ENCODE measurements around the gene EPB41L2. TPM values are rescaled to one million over a fixed set of nuclear protein-coding genes. Genes with fewer than 3 reads are reported as not detected.
A peak's percentile ranks its signal among the peaks of the same experiment; 100 is the strongest.
"Not testable (repeated sequence)": the region's sequence is repeated elsewhere in the genome, so short reads cannot be mapped to it uniquely, and the experiment has no call there.

Gene EPB41L2
- total RNA-seq, 1 experiment from 2014 or later = 199 TPM

DNA sequence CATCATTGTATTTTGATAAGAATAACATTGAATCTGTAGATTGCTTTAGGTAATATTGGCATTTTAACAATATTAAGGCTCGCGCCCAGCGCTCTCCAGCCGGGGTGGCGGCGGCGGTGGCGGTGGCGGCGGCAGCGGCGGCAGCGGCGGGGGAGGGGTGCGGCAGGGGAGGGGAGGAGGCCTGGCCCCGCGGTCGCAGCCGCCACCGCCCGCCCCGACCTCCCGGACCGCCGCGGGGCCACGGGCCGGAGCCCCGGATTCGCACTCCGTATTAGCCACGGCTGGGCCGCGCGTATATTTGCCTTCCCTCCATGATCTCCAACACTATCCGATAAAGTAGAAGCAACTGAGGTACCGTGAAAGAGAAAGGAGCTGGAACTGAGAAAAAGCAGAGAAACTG, 261.7 kb downstream of the EPB41L2 start:
- H3K36me3 ChIP-seq (ENCODE audit: control insufficient read depth, insufficient read depth, low read length); POLR2A ChIA-PET; H3K27me3 ChIP-seq (ENCODE audit: control insufficient read depth, insufficient read depth, low read length); CTCF ChIA-PET; H3K4me1 ChIP-seq (ENCODE audit: control insufficient read depth, insufficient read depth, low read length); DNase-seq (ENCODE audit: low read depth, low spot score); BruUV-seq (replicated peaks); ATAC-seq; H3K4me3 ChIP-seq (ENCODE audit: low read depth in 2 of 2, low read length in 2 of 2); H3K9me3 ChIP-seq (ENCODE audit: control insufficient read depth, insufficient read depth, low read depth, low read length); H3K27ac ChIP-seq (ENCODE audit: low read length); in situ Hi-C loops (cut with HindIII; ENCODE audit: low pct_unique_long_range_greater_than_20kb, low sequenced_read_pairs); intact Hi-C loops (cut with micrococcal nuclease; ENCODE audit: unreplicated experiment): not testable (repeated sequence)

GRCh38 chr6:130797061-130797460, 266.0 kb downstream of the EPB41L2 start:
- H3K4me1 ChIP-seq (ENCODE audit: control insufficient read depth, insufficient read depth, low read length) = no peaks in the 10 kb centered on the region
- no TSS peak for BruUV-seq (replicated peaks)
- no peaks in the 10 kb centered on the region for H3K9me3 ChIP-seq (ENCODE audit: control insufficient read depth, insufficient read depth, low read depth, low read length)
- no peak for TF ChIP-seq CTCF (IDR thresholded peaks at IDR 0.05)
- TF ChIP-seq TCF7L2 (IDR thresholded peaks at IDR 0.05; ENCODE audit: low read depth, low read length) = no peak
- TF ChIP-seq, protein P1, sequence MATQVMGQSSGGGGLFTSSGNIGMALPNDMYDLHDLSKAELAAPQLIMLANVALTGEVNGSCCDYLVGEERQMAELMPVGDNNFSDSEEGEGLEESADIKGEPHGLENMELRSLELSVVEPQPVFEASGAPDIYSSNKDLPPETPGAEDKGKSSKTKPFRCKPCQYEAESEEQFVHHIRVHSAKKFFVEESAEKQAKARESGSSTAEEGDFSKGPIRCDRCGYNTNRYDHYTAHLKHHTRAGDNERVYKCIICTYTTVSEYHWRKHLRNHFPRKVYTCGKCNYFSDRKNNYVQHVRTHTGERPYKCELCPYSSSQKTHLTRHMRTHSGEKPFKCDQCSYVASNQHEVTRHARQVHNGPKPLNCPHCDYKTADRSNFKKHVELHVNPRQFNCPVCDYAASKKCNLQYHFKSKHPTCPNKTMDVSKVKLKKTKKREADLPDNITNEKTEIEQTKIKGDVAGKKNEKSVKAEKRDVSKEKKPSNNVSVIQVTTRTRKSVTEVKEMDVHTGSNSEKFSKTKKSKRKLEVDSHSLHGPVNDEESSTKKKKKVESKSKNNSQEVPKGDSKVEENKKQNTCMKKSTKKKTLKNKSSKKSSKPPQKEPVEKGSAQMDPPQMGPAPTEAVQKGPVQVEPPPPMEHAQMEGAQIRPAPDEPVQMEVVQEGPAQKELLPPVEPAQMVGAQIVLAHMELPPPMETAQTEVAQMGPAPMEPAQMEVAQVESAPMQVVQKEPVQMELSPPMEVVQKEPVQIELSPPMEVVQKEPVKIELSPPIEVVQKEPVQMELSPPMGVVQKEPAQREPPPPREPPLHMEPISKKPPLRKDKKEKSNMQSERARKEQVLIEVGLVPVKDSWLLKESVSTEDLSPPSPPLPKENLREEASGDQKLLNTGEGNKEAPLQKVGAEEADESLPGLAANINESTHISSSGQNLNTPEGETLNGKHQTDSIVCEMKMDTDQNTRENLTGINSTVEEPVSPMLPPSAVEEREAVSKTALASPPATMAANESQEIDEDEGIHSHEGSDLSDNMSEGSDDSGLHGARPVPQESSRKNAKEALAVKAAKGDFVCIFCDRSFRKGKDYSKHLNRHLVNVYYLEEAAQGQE (IDR thresholded peaks at IDR 0.05; ENCODE audit: insufficient read depth in 1 of 2, low read depth in 2 of 2, low read length in 1 of 2) = no peak
- no peak for TF ChIP-seq SIN3A (IDR thresholded peaks at IDR 0.05; ENCODE audit: borderline replicate concordance, insufficient read depth, low read depth, low read length)
- TF ChIP-seq POLR2AphosphoS5 (IDR thresholded peaks at IDR 0.05; ENCODE audit: low read depth, low read length) = no peak
- CTCF ChIA-PET = no interaction called here
- no peak overlapping the region for H3K4me3 ChIP-seq (ENCODE audit: low read depth in 2 of 2, low read length in 2 of 2)
- ATAC-seq (no peak), DNase-seq (ENCODE audit: low read depth, low spot score) (no peak)
- no peaks in the 10 kb centered on the region for H3K27me3 ChIP-seq (ENCODE audit: control insufficient read depth, insufficient read depth, low read length)
- intact Hi-C loops (cut with micrococcal nuclease; ENCODE audit: unreplicated experiment) (no loop called here), in situ Hi-C loops (cut with HindIII; ENCODE audit: low pct_unique_long_range_greater_than_20kb, low sequenced_read_pairs) (no loop called here)
- no peaks in the 10 kb centered on the region for H3K36me3 ChIP-seq (ENCODE audit: control insufficient read depth, insufficient read depth, low read length)
- POLR2A ChIA-PET = no interaction called here
- no peak overlapping the region for H3K27ac ChIP-seq (ENCODE audit: low read length)

DNA sequence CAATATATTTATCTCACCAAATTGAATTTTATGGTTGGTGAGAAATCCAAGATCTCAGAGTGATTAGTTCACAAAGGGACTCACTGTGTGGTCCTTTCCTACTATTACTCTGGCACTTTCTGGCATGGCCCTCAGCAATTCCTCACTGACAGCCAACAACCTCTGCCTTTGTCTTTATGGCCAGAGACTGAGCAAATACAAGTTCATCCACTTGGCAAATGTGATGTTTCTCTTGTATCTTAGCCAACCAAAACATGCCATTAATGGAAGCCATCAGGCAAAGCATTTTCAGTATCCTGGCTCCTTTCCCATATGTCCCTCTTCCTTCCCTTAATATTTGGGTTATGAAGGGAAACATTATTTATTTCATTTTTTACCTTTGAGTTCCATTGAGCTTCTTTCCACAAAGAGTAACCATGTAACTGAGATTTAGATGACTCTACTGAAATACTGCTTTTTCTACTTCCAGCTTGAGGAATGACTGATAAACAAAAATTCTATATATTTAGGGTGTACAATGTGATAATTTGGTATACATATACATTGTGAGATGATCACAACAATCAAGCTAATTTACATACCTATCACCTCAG, 266.6 kb downstream of the EPB41L2 start:
- Histone ChIP-seq H3K4me1 (ENCODE audit: control insufficient read depth, insufficient read depth, low read length) (no peaks in the 10 kb centered on the region), H3K4me3 (ENCODE audit: low read depth in 2 of 2, low read length in 2 of 2) (no peak overlapping the region), H3K36me3 (ENCODE audit: control insufficient read depth, insufficient read depth, low read length) (no peaks in the 10 kb centered on the region), H3K27ac (ENCODE audit: low read length) (no peak overlapping the region), H3K27me3 (ENCODE audit: control insufficient read depth, insufficient read depth, low read length) (no peaks in the 10 kb centered on the region), H3K9me3 (ENCODE audit: control insufficient read depth, insufficient read depth, low read depth, low read length) (no peaks in the 10 kb centered on the region)
- ATAC-seq (peak; percentile 76), DNase-seq (ENCODE audit: low read depth, low spot score) (no peak)
- no TSS peak for BruUV-seq (replicated peaks)
- POLR2A ChIA-PET = no interaction called here
- TF ChIP-seq TCF7L2 (IDR thresholded peaks at IDR 0.05; ENCODE audit: low read depth, low read length) = no peak
- in situ Hi-C loops (cut with HindIII; ENCODE audit: low pct_unique_long_range_greater_than_20kb, low sequenced_read_pairs) (no loop called here), intact Hi-C loops (cut with micrococcal nuclease; ENCODE audit: unreplicated experiment) (no loop called here)
- CTCF ChIA-PET = no interaction called here
